ENCODE data around the gene FUT2.
A peak's percentile ranks its signal among the peaks of the same experiment; 100 is the strongest.

FUT2 gene

GRCh38 chr19:48695743-48696352 is at the start of gene FUT2:
Gene FUT2, plus strand, starts transcription at chr19:48695971. Its CDS starts 6,986 bp downstream, at chr19:48702957.
- TF ChIP-seq CTCF (IDR thresholded peaks at IDR 0.05; ENCODE audit: low read depth, low read length), result no peak
- in situ Hi-C loops (cut with HindIII; ENCODE audit: low sequenced_read_pairs), result no loop called here
- H3K4me3 ChIP-seq (ENCODE audit: low read depth, low read length), result no peak within 1 kb of the TSS
- no peak for DNase-seq (ENCODE audit: low read depth, low spot score)

- TF ChIP-seq CTCF (IDR thresholded peaks at IDR 0.05; ENCODE audit: low read depth, low read length), result peak; percentile 88
- DNase-seq (ENCODE audit: low read depth, low spot score), result peak; percentile 80
- in situ Hi-C loops (cut with HindIII; ENCODE audit: low sequenced_read_pairs), result no loop called here
- H3K4me3 ChIP-seq (ENCODE audit: low read depth, low read length), result peak within 1 kb of the TSS; percentile 42
Observed at GRCh38 chr19:48646001-48646721, 49.6 kb upstream of the FUT2 start, which contains the start of gene CA11. Gene CA11, minus strand, starts transcription at chr19:48646187. Its CDS starts 555 bp downstream, at chr19:48645632.

- in situ Hi-C loops (cut with HindIII; ENCODE audit: low sequenced_read_pairs), result no loop called here
- DNase-seq (ENCODE audit: low read depth, low spot score), result no peak
- no peak for TF ChIP-seq CTCF (IDR thresholded peaks at IDR 0.05; ENCODE audit: low read depth, low read length)
- peak overlapping the region; percentile 42 for H3K4me3 ChIP-seq (ENCODE audit: low read depth, low read length)
Observed at GRCh38 chr19:48646722-48647216, 49.0 kb upstream of the FUT2 start.

GRCh38 chr19:48648134-48648533 is 47.6 kb upstream of the FUT2 start:
- in situ Hi-C loops (cut with HindIII; ENCODE audit: low sequenced_read_pairs), result no loop called here
- no peak overlapping the region for H3K4me3 ChIP-seq (ENCODE audit: low read depth, low read length)
- DNase-seq (ENCODE audit: low read depth, low spot score), result no peak
- no peak for TF ChIP-seq CTCF (IDR thresholded peaks at IDR 0.05; ENCODE audit: low read depth, low read length)

GRCh38 chr19:48650974-48651682 is 44.6 kb upstream of the FUT2 start:
- no peak for DNase-seq (ENCODE audit: low read depth, low spot score)
- no peak overlapping the region for H3K4me3 ChIP-seq (ENCODE audit: low read depth, low read length)
- TF ChIP-seq CTCF (IDR thresholded peaks at IDR 0.05; ENCODE audit: low read depth, low read length), result no peak
- in situ Hi-C loops (cut with HindIII; ENCODE audit: low sequenced_read_pairs), result no loop called here

- in situ Hi-C loops (cut with HindIII; ENCODE audit: low sequenced_read_pairs), result no loop called here
- H3K4me3 ChIP-seq (ENCODE audit: low read depth, low read length), result no peak overlapping the region
- TF ChIP-seq CTCF (IDR thresholded peaks at IDR 0.05; ENCODE audit: low read depth, low read length), result no peak
- no peak for DNase-seq (ENCODE audit: low read depth, low spot score)
Observed at GRCh38 chr19:48651683-48652048, 44.1 kb upstream of the FUT2 start.
